Esophagus squamous epithelium (tissue), 5 donors: ENCODE data around the gene AZGP1. TPM values are rescaled to one million over a fixed set of nuclear protein-coding genes. Genes with fewer than 3 reads are reported as not detected.
"Not testable (repeated sequence)": the region's sequence is repeated elsewhere in the genome, so short reads cannot be mapped to it uniquely, and the experiment has no call there.

Source experiments
- DNase-seq: peaks from one replicate; lab custom pipeline; 2025; lab: John Stamatoyannopoulos, UW
- H3K27ac ChIP-seq, 4 donors: fragments of 200-600 bp; sonication (generic); one replicate each; pipeline ENCODE4 v1.5.1; 2016 to 2019; ENCODE audit warnings: mild to moderate bottlenecking in 1 of 4
- H3K27me3 ChIP-seq, 4 donors: fragments of 200-600 bp; sonication (generic); 1 replicate in 3 of 4; 2 replicates in 1 of 4; pipeline versions ENCODE4 v1.5.1 to v1.6.0; 2017 to 2021; ENCODE audit warnings: antibody characterized with exemption in 1 of 4
- H3K36me3 ChIP-seq, 3 donors: fragments of 200-600 bp; sonication (generic); one replicate each; pipeline ENCODE4 v1.5.1; 2016 to 2019
- H3K4me1 ChIP-seq, 3 donors: fragments of 200-600 bp; sonication (generic); one replicate each; pipeline ENCODE4 v1.5.1; 2017 to 2019
- H3K4me3 ChIP-seq, 4 donors: fragments of 200-600 bp; sonication (generic); 1 replicate in 3 of 4; 2 replicates in 1 of 4; pipeline ENCODE4 v1.5.1; 2016 to 2019; ENCODE audit warnings: mild to moderate bottlenecking in 2 of 4, moderate library complexity in 1 of 4
- H3K9me3 ChIP-seq, 3 donors: fragments of 200-600 bp; sonication (generic); one replicate each; pipeline ENCODE4 v1.5.1; 2016 to 2019
- CTCF ChIP-seq, 6 experiments: fragments of 450-650 bp in 4 of 6; fragments of 200-600 bp in 2 of 6; sonication (generic) in 2 of 6; IDR thresholded peaks; one replicate each; pipeline ENCODE4 v1.5.1; 2016 to 2019; ENCODE audit warnings: antibody characterized with exemption in 6 of 6, mild to moderate bottlenecking in 4 of 6, moderate library complexity in 4 of 6
- POLR2A ChIP-seq, 4 donors: fragments of 450-650 bp; IDR thresholded peaks; one replicate each; pipeline ENCODE4 v1.6.1; 2017; ENCODE audit warnings: antibody characterized with exemption in 4 of 4, mild to moderate bottlenecking in 4 of 4, moderate library complexity in 3 of 4
- WGBS, 2 donors: methylation state at CpG; one replicate each; pipeline ENCODE4 v1.1.5; 2018; 5-methylcytosine and 5-hydroxymethylcytosine counted together
- intact Hi-C: fragments of 100-400 bp; cut with DNase I; formaldehyde crosslinking; loops from one replicate; pipeline ENCODE4 v1.15.0; 2022
- total RNA-seq, 4 donors: library from RNA; depleted of rRNA; stranded (reverse); fragments of >200 nt; gene quantifications; one replicate each; pipeline ENCODE4 v1.1.0, GENCODE V29; 2016
- donor health status: DM: yes; HTN: yes; CAD: no.

AZGP1 gene
- total RNA-seq, 4 donors from 2014 or later, result 0.19 to 99.9 (median 1.3) TPM

GRCh38 chr7:99969298-99969697 is 6.5 kb downstream of the AZGP1 start:
- no peak for DNase-seq
- H3K9me3 ChIP-seq, result no peaks in the 10 kb centered on the region
- no peaks in the 10 kb centered on the region for H3K4me1 ChIP-seq
- intact Hi-C loops, result no loop called here
- 81 to 86% methylated on average over 2 to 3 of the region's 3 CpGs for WGBS, 2 donors
- no peak overlapping the region for H3K4me3 ChIP-seq
- TF ChIP-seq CTCF (IDR thresholded peaks at IDR 0.05) (no peak), POLR2A (IDR thresholded peaks at IDR 0.05) (no peak)
- no peak overlapping the region for H3K27ac ChIP-seq
- H3K36me3 ChIP-seq, result no peaks in the 10 kb centered on the region
- H3K27me3 ChIP-seq, result peaks cover 0 to 51% (median 0%) of the 10 kb centered on the region in 4 donors

GRCh38 chr7:99958564-99959227 is 17.1 kb downstream of the AZGP1 start:
- Histone ChIP-seq H3K4me1 (no peaks in the 10 kb centered on the region), H3K9me3 (no peaks in the 10 kb centered on the region), H3K27me3 (peaks cover 0 to 72% (median 0%) of the 10 kb centered on the region in 4 donors), H3K4me3 (no peak overlapping the region), H3K36me3 (no peaks in the 10 kb centered on the region), H3K27ac (no peak overlapping the region)
- intact Hi-C loops, result no loop called here
- 67 to 69% methylated on average over 9 of the region's 9 CpGs for WGBS, 2 donors
- DNase-seq, result no peak
- TF ChIP-seq CTCF (IDR thresholded peaks at IDR 0.05) (no peak), POLR2A (IDR thresholded peaks at IDR 0.05) (no peak)

GRCh38 chr7:99955247-99955646 is 20.6 kb downstream of the AZGP1 start:
- no peak for TF ChIP-seq CTCF (IDR thresholded peaks at IDR 0.05)
- TF ChIP-seq POLR2A (IDR thresholded peaks at IDR 0.05), result no peak
- H3K9me3 ChIP-seq, result peaks cover 0 to 8% (median 0%) of the 10 kb centered on the region in 3 donors
- peaks cover 0 to 38% (median 0%) of the 10 kb centered on the region in 4 donors for H3K27me3 ChIP-seq
- H3K4me3 ChIP-seq, result no peak overlapping the region
- intact Hi-C loops, result no loop called here
- H3K27ac ChIP-seq, result no peak overlapping the region
- DNase-seq, result no peak
- peaks cover 0 to 4% (median 0%) of the 10 kb centered on the region in 3 donors for H3K4me1 ChIP-seq
- 40 to 77% methylated on average over 3 to 6 of the region's 6 CpGs for WGBS, 2 donors
- no peaks in the 10 kb centered on the region for H3K36me3 ChIP-seq

GRCh38 chr7:99954643-99955042 is 21.2 kb downstream of the AZGP1 start:
- H3K4me1 ChIP-seq, DNase-seq: not testable (repeated sequence)

GRCh38 chr7:99953649-99954048 is 22.2 kb downstream of the AZGP1 start:
- Histone ChIP-seq H3K4me1 (peaks cover 0 to 4% (median 0%) of the 10 kb centered on the region in 3 donors), H3K4me3 (no peak overlapping the region), H3K27me3 (peaks cover 0 to 22% (median 0%) of the 10 kb centered on the region in 4 donors), H3K27ac (peak overlapping the region in 2 of 4 donors; percentile 45 to 51), H3K9me3 (peaks cover 0 to 8% (median 0%) of the 10 kb centered on the region in 3 donors), H3K36me3 (no peaks in the 10 kb centered on the region)
- 27 to 60% methylated on average over 2 to 3 of the region's 3 CpGs for WGBS, 2 donors
- no peak for DNase-seq
- no peak for TF ChIP-seq CTCF (IDR thresholded peaks at IDR 0.05)
- no peak for TF ChIP-seq POLR2A (IDR thresholded peaks at IDR 0.05)
- intact Hi-C loops, result no loop called here

More at GRCh38 chr7:99954643-99955042, 21.2 kb downstream of the AZGP1 start:
- intact Hi-C loops, H3K9me3 ChIP-seq, H3K36me3 ChIP-seq, H3K4me3 ChIP-seq, H3K27ac ChIP-seq: not testable (repeated sequence)
- 90 to 93% methylated on average over 7 of the region's 7 CpGs for WGBS, 2 donors
- peaks cover 0 to 32% (median 0%) of the 10 kb centered on the region in 4 donors for H3K27me3 ChIP-seq

GRCh38 chr7:99952649-99953048 is 23.2 kb downstream of the AZGP1 start:
- H3K9me3 ChIP-seq, H3K4me3 ChIP-seq, H3K4me1 ChIP-seq, H3K36me3 ChIP-seq, intact Hi-C loops, DNase-seq, H3K27ac ChIP-seq: not testable (repeated sequence)
- peaks cover 0 to 13% (median 0%) of the 10 kb centered on the region in 4 donors for H3K27me3 ChIP-seq
- 51 to 60% methylated on average over 1 to 3 of the region's 4 CpGs for whole genome bisulfite sequencing, 2 donors

- intact Hi-C loops, H3K36me3 ChIP-seq, H3K4me3 ChIP-seq, DNase-seq, H3K27ac ChIP-seq, H3K4me1 ChIP-seq, H3K9me3 ChIP-seq: not testable (repeated sequence)
- H3K27me3 ChIP-seq, result peaks cover 0 to 15% (median 0%) of the 10 kb centered on the region in 4 donors
- WGBS, 2 donors, result 80 to 83% methylated on average over 6 of the region's 6 CpGs
Observed at GRCh38 chr7:99950819-99951218, 25.0 kb downstream of the AZGP1 start.
